ENCODE data around the gene BACH2. TPM values are rescaled to one million over a fixed set of nuclear protein-coding genes. Genes with fewer than 3 reads are reported as not detected.

The BACH2 gene
- polyA plus RNA-seq, 1 experiment = 2.2 TPM

DNA sequence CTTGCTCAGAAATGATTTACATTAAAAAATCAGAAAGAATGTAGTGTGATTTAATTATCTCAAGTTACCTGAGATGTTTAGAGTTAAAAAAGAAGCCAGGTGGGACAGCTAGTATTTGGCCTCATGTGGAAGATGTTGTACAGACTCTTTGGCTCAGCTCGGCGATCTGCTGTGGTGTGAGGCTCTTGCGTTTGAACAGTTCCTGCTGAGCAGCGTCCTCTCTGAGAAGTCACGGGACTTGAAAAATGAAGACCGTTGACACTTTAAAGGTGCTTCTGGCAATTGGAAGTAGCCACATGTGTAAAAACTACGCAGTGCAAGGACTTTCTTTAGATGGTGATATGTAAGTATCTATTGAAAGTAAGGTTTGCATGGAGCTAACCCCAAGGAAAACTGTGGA is 169.0 kb downstream of the BACH2 start:
- POLR2A ChIA-PET = interaction anchor here (0.6 kb wide), 1 partner anchor 180 kb away, joined by 3 read pairs; no protein-coding TSS in a partner anchor
- Histone ChIP-seq H3K9me3 (ENCODE audit: control insufficient read depth, insufficient read depth, low read length) (no peaks in the 10 kb centered on the region), H3K27me3 (ENCODE audit: control insufficient read depth, insufficient read depth, low read length) (no peaks in the 10 kb centered on the region), H3K27ac (ENCODE audit: low read depth, low read length) (no peak overlapping the region), H3K4me3 (ENCODE audit: low read depth, low read length) (no peak overlapping the region)
- CTCF ChIA-PET = no interaction called here
- DNase-seq (ENCODE audit: low read depth, low spot score) = no peak
- TF ChIP-seq, protein P1, sequence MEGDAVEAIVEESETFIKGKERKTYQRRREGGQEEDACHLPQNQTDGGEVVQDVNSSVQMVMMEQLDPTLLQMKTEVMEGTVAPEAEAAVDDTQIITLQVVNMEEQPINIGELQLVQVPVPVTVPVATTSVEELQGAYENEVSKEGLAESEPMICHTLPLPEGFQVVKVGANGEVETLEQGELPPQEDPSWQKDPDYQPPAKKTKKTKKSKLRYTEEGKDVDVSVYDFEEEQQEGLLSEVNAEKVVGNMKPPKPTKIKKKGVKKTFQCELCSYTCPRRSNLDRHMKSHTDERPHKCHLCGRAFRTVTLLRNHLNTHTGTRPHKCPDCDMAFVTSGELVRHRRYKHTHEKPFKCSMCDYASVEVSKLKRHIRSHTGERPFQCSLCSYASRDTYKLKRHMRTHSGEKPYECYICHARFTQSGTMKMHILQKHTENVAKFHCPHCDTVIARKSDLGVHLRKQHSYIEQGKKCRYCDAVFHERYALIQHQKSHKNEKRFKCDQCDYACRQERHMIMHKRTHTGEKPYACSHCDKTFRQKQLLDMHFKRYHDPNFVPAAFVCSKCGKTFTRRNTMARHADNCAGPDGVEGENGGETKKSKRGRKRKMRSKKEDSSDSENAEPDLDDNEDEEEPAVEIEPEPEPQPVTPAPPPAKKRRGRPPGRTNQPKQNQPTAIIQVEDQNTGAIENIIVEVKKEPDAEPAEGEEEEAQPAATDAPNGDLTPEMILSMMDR (IDR thresholded peaks at IDR 0.05; ENCODE audit: low read depth, low read length) = no peak

DNA sequence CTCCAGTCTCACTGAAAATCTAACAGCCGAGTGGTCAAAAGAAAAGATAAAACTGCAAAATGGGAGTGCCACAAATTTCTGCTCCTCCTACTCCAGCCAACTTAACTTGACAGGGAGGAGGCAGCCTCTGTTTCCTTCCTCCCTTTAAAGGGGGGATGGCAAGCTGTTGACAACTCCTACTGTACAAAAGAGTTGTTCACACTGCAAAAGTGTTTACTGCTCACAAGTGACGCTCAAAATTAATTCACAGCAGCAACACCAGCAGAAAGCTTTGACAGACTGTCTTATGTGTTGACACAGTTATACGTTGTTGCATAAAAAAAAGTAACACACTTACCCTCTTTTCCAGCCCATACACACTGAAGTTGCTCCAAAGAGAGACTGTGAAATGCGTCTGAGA is 169.8 kb downstream of the BACH2 start:
- H3K27ac ChIP-seq (ENCODE audit: low read depth, low read length) = no peak overlapping the region
- no peak for DNase-seq (ENCODE audit: low read depth, low spot score)
- H3K9me3 ChIP-seq (ENCODE audit: control insufficient read depth, insufficient read depth, low read length) = no peaks in the 10 kb centered on the region
- H3K27me3 ChIP-seq (ENCODE audit: control insufficient read depth, insufficient read depth, low read length) = no peaks in the 10 kb centered on the region
- ChIA-PET CTCF (no interaction called here), POLR2A (no interaction called here)
- no peak overlapping the region for H3K4me3 ChIP-seq (ENCODE audit: low read depth, low read length)
- TF ChIP-seq, protein P1 (IDR thresholded peaks at IDR 0.05; ENCODE audit: low read depth, low read length) = no peak

DNA sequence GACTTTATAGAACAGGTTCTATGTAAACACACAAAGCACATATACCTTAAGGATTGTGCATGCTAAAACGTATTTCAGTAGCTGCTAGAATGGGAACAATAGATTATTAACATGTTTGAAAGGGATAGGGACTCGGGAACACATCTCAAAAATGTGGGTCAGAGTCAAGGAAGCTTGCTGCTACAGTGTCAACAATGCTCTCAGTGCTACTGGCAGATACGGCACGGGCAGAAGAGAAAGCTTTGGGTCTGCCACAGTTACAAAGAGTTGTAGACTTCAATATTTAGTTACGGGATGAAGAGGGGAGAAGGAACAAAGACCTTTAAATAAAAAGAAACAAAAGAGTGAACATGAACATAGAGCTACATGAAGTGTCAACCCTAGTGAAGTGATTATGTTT is 170.5 kb downstream of the BACH2 start:
- POLR2A ChIA-PET = no interaction called here
- Histone ChIP-seq H3K27ac (ENCODE audit: low read depth, low read length) (no peak overlapping the region), H3K27me3 (ENCODE audit: control insufficient read depth, insufficient read depth, low read length) (no peaks in the 10 kb centered on the region), H3K9me3 (ENCODE audit: control insufficient read depth, insufficient read depth, low read length) (no peaks in the 10 kb centered on the region), H3K4me3 (ENCODE audit: low read depth, low read length) (no peak overlapping the region)
- TF ChIP-seq, protein P1 (IDR thresholded peaks at IDR 0.05; ENCODE audit: low read depth, low read length) = no peak
- DNase-seq (ENCODE audit: low read depth, low spot score) = no peak
- CTCF ChIA-PET = no interaction called here

DNA sequence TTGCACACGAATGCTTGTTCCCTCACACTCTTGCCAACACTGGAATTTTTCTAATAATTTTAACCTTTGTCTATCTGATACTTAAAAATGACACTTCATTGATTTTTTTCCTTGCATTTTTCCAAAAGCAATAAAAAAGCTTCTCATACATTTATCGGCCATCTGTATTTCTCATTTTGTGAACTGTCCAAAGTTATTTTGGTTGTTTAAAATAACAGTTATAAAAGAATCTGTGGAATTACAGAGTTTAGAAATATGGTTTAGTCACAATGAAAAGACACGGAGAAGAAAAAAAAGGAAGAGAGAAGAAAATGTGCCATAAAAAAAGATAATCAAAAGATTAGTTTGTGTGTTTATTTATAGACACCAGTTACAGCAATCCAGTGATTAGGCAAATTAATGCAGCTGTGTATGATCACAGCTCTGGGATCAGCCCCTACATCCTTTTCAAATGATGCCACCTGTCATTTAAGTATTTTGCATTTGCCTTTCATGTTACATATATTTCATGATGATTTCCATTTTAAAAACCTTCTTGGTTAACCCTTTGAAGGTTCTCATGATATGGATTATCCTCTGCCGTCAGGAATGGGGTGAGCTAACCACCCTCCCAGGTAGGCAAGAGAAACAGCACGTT is 171.7 kb downstream of the BACH2 start:
- Histone ChIP-seq H3K4me3 (ENCODE audit: low read depth, low read length) (no peak overlapping the region), H3K27ac (ENCODE audit: low read depth, low read length) (no peak overlapping the region), H3K9me3 (ENCODE audit: control insufficient read depth, insufficient read depth, low read length) (no peaks in the 10 kb centered on the region), H3K27me3 (ENCODE audit: control insufficient read depth, insufficient read depth, low read length) (no peaks in the 10 kb centered on the region)
- POLR2A ChIA-PET = interaction anchor here (0.7 kb wide), 1 partner anchor 96 kb away, joined by 3 read pairs; no protein-coding TSS in a partner anchor
- DNase-seq (ENCODE audit: low read depth, low spot score) = no peak
- CTCF ChIA-PET = interaction anchor here (1.0 kb wide), 1 partner anchor 27 kb away, joined by 5 read pairs; no protein-coding TSS in a partner anchor
- TF ChIP-seq, protein P1 (IDR thresholded peaks at IDR 0.05; ENCODE audit: low read depth, low read length) = no peak

DNA sequence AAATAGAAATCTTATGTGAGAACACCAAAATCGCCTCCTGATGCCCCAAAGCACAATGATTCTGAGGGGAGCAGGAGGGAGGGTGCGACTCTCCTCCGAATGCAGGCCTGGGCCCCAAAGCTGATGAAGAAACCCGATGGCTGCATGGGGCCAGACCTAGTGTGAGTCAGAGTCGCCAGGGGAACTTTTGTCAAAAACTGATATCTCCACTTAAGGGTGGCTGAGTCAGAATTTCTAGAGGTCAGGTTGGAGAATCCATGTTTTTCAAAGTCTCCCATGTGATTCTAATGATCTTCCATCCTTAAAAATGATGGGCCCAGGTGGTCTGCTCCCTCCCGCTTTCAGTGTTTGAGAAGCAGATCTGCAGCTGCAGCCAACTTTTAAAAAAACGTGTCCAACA is 172.8 kb downstream of the BACH2 start:
- TF ChIP-seq, protein P1 (IDR thresholded peaks at IDR 0.05; ENCODE audit: low read depth, low read length) = no peak
- Histone ChIP-seq H3K27me3 (ENCODE audit: control insufficient read depth, insufficient read depth, low read length) (no peaks in the 10 kb centered on the region), H3K4me3 (ENCODE audit: low read depth, low read length) (no peak overlapping the region), H3K9me3 (ENCODE audit: control insufficient read depth, insufficient read depth, low read length) (no peaks in the 10 kb centered on the region), H3K27ac (ENCODE audit: low read depth, low read length) (no peak overlapping the region)
- no peak for DNase-seq (ENCODE audit: low read depth, low spot score)
- POLR2A ChIA-PET = no interaction called here
- CTCF ChIA-PET = interaction anchor here (1.0 kb wide), 1 partner anchor 26 kb away, joined by 5 read pairs; no protein-coding TSS in a partner anchor

Data from AG04450 (cell line).